PC-9 (cell line): Measurements from ENCODE around the gene TOE1. TPM values are rescaled to one million over a fixed set of nuclear protein-coding genes. Genes with fewer than 3 reads are reported as not detected.

Experiments
- BruUV-seq: library from RNA; stranded (reverse); fragments of 400-500 nt; replicated peaks from 2 replicates; lab custom pipeline; 2021; lab: Mats Ljungman, UMichigan
- CTCF ChIA-PET: fragments of 300-600 bp; sonication (Branson Sonifier 250); formaldehyde crosslinking; loops from one replicate; lab custom pipeline; 2022; ENCODE audit warnings: antibody characterized with exemption; lab: Charles Lee
- POLR2A ChIA-PET: fragments of 300-600 bp; sonication (Branson Sonifier 250); formaldehyde crosslinking; loops from one replicate; lab custom pipeline; 2022; ENCODE audit warnings: antibody characterized with exemption; ENCODE audit not compliant: unreplicated experiment; lab: Charles Lee
- DNase-seq, 2 experiments: peaks; one replicate each; pipeline versions ENCODE4 v3.0.0 to v3.0.0-alpha.2; 2015 to 2022; ENCODE audit warnings: mixed read lengths in 1 of 2
- H2AFZ ChIP-seq: fragments of 200-600 bp; sonication (generic); 2 replicates; pipeline ENCODE4 v1.8.1; 2017; ENCODE audit warnings: antibody characterized with exemption
- H3F3A ChIP-seq: fragments of 200-600 bp; sonication (generic); 2 replicates; pipeline ENCODE4 v1.8.1; 2017; ENCODE audit warnings: antibody characterized with exemption, mild to moderate bottlenecking, low read depth; ENCODE audit not compliant: insufficient read depth
- H3K27ac ChIP-seq: fragments of 200-600 bp; sonication (generic); 2 replicates; pipeline ENCODE4 v1.6.1; 2016; ENCODE audit warnings: mixed run types
- H3K27me3 ChIP-seq: fragments of 200-600 bp; sonication (generic); 2 replicates; pipeline ENCODE4 v1.6.1; 2016; ENCODE audit warnings: low read depth, mixed run types; ENCODE audit not compliant: insufficient read depth
- H3K36me3 ChIP-seq: fragments of 200-600 bp; sonication (generic); 2 replicates; pipeline ENCODE4 v1.6.1; 2016; ENCODE audit warnings: low read depth, mixed run types
- H3K4me1 ChIP-seq: fragments of 200-600 bp; sonication (generic); replicated peaks from 2 replicates; pipeline ENCODE4 v1.6.1; 2016; ENCODE audit warnings: mixed run types; ENCODE audit not compliant: insufficient read depth
- H3K4me2 ChIP-seq: fragments of 200-600 bp; sonication (generic); 2 replicates; pipeline ENCODE4 v1.6.1; 2017; ENCODE audit warnings: mixed run types
- H3K4me3 ChIP-seq: fragments of 200-600 bp; sonication (generic); 2 replicates; pipeline ENCODE4 v1.6.1; 2016; ENCODE audit warnings: mixed run types
- H3K79me2 ChIP-seq: fragments of 200-600 bp; sonication (generic); 2 replicates; pipeline ENCODE4 v1.6.1; 2017; ENCODE audit warnings: low read depth, mixed run types
- H3K9me2 ChIP-seq: fragments of 200-600 bp; sonication (generic); 2 replicates; pipeline ENCODE4 v1.8.1; 2017; ENCODE audit warnings: mild to moderate bottlenecking; ENCODE audit not compliant: insufficient read depth
- H3K9me3 ChIP-seq: fragments of 200-600 bp; sonication (generic); 2 replicates; pipeline ENCODE4 v1.8.1; 2016; ENCODE audit warnings: low read depth; ENCODE audit not compliant: insufficient read depth
- H4K20me1 ChIP-seq: fragments of 200-600 bp; sonication (generic); 2 replicates; pipeline ENCODE4 v1.8.1; 2017; ENCODE audit not compliant: insufficient read depth
- CTCF ChIP-seq: fragments of 200-600 bp; sonication (generic); conservative IDR thresholded peaks from 2 replicates; pipeline ENCODE4 v1.6.1; 2017; ENCODE audit warnings: mixed run types, antibody characterized with exemption, mild to moderate bottlenecking, moderate library complexity
- EZH2 ChIP-seq: fragments of 200-600 bp; sonication (generic); IDR thresholded peaks from 2 replicates; pipeline ENCODE4 v1.8.0; 2017; ENCODE audit warnings: antibody characterized with exemption, low read depth
- intact Hi-C: fragments of 100-400 bp; cut with micrococcal nuclease; formaldehyde crosslinking; loops from one replicate; pipeline ENCODE4 v1.10.0; 2022; ENCODE audit not compliant: unreplicated experiment
- total RNA-seq: library from RNA; stranded (reverse); gene quantifications from 2 replicates; pipeline ENCODE4 v1.2.3, GENCODE V29; 2021

TOE1 gene
- total RNA-seq, 1 experiment from 2014 or later = 20.4 TPM

GRCh38 chr1:45322486-45323040, 17.4 kb upstream of the TOE1 start:
- Histone ChIP-seq H3F3A (peaks cover 6% of the 10 kb centered on the region), H3K4me2 (no peak overlapping the region), H3K36me3 (no peaks in the 10 kb centered on the region), H3K27me3 (no peaks in the 10 kb centered on the region), H4K20me1 (no peaks in the 10 kb centered on the region), H3K4me3 (no peak overlapping the region), H2AFZ (no peak overlapping the region), H3K79me2 (peaks cover 9% of the 10 kb centered on the region), H3K27ac (no peak overlapping the region), H3K4me1 (peaks cover 12% of the 10 kb centered on the region), H3K9me2 (no peaks in the 10 kb centered on the region), H3K9me3 (no peaks in the 10 kb centered on the region)
- TF ChIP-seq EZH2 = no peak
- TF ChIP-seq CTCF = no peak
- intact Hi-C loops = no loop called here
- no peak for DNase-seq
- ChIA-PET POLR2A (no interaction called here), CTCF (no interaction called here)
- no TSS peak for BruUV-seq

GRCh38 chr1:45325851-45326506, 14.0 kb upstream of the TOE1 start:
- Histone ChIP-seq H3K79me2 (peaks cover 26% of the 10 kb centered on the region), H3K4me2 (peak overlapping the region; percentile 96), H3K4me1 (peaks cover 41% of the 10 kb centered on the region), H3F3A (peaks cover 34% of the 10 kb centered on the region), H3K27me3 (no peaks in the 10 kb centered on the region), H3K36me3 (0 out of 2 replicates have a peak, but pooled peaks cover 2% of the 10 kb centered on the region), H2AFZ (peak overlapping the region; percentile 91), H3K4me3 (peak overlapping the region; percentile 85), H3K27ac (no peak overlapping the region), H4K20me1 (no peaks in the 10 kb centered on the region), H3K9me3 (no peaks in the 10 kb centered on the region), H3K9me2 (no peaks in the 10 kb centered on the region)
- intact Hi-C loops = loop anchor here (5.0 kb wide), 1 partner anchor 856 kb away; no protein-coding TSS in a partner anchor
- TF ChIP-seq EZH2 = no peak
- no peak for TF ChIP-seq CTCF
- TSS peak; percentile 16 for BruUV-seq
- ChIA-PET CTCF (interaction anchor here (0.6 to 1.0 kb wide), 3 partner anchors 167 to 518 kb away, joined by 3 to 6 read pairs (median 3); partner anchors contain the start of gene BTBD19), POLR2A (interaction anchor here (0.6 kb wide), 1 partner anchor 21 kb away, joined by 4 read pairs; no protein-coding TSS in a partner anchor)
- no peak for DNase-seq

GRCh38 chr1:45326627-45327623, 13.0 kb upstream of the TOE1 start, which contains the start of gene HPDL:
HPDL (plus strand) TSS chr1:45326895; CDS start chr1:45327149, 254 bp downstream.
- Histone ChIP-seq H3K9me2 (no peaks in the 10 kb centered on the region), H3K9me3 (no peaks in the 10 kb centered on the region), H3K36me3 (0 out of 2 replicates have a peak, but pooled peaks cover 9% of the 10 kb centered on the region), H3K4me3 (peak within 1 kb of the TSS; percentile 85), H4K20me1 (no peaks in the 10 kb centered on the region), H2AFZ (peak within 1 kb of the TSS; percentile 91), H3K4me1 (peaks cover 41% of the 10 kb centered on the region), H3K27me3 (no peaks in the 10 kb centered on the region), H3K79me2 (peaks cover 26% of the 10 kb centered on the region), H3K4me2 (peak within 1 kb of the TSS; percentile 96), H3F3A (peaks cover 34% of the 10 kb centered on the region), H3K27ac (peak within 1 kb of the TSS; percentile 77)
- ChIA-PET POLR2A (interaction anchor here (0.6 to 1.3 kb wide), 4 partner anchors 13 to 166 kb away, joined by 4 to 21 read pairs (median 8); no protein-coding TSS in a partner anchor), CTCF (interaction anchor here (0.6 to 1.2 kb wide), 3 partner anchors 13 to 598 kb away, joined by 3 to 5 read pairs (median 3); partner anchors contain the start of gene TOE1)
- BruUV-seq = TSS peak; percentile 55
- intact Hi-C loops = loop anchor here (5.0 kb wide), 1 partner anchor 855 kb away; no protein-coding TSS in a partner anchor
- peak in 1 of 2 experiments; percentile 47 for DNase-seq
- TF ChIP-seq EZH2 (no peak), CTCF (no peak)
